Mucosa of gallbladder (tissue), 1 donor: ENCODE measurements around the gene ZFR2. TPM values are rescaled to one million over a fixed set of nuclear protein-coding genes. Genes with fewer than 3 reads are reported as not detected.
"Not testable (repeated sequence)": the region's sequence is repeated elsewhere in the genome, so short reads cannot be mapped to it uniquely, and the experiment has no call there.

Experiments used
- DNase-seq: peaks from one replicate; pipeline ENCODE4 v3.0.0-alpha.2; 2020; ENCODE audit warnings: low spot score
- total RNA-seq: library from RNA; stranded (reverse); gene quantifications from one replicate; pipeline ENCODE4 v1.2.1, GENCODE V29; 2021
- donor health status: DM: no; HTN: no; CAD: no.

Gene ZFR2
- total RNA-seq: 0.55 TPM

DNA sequence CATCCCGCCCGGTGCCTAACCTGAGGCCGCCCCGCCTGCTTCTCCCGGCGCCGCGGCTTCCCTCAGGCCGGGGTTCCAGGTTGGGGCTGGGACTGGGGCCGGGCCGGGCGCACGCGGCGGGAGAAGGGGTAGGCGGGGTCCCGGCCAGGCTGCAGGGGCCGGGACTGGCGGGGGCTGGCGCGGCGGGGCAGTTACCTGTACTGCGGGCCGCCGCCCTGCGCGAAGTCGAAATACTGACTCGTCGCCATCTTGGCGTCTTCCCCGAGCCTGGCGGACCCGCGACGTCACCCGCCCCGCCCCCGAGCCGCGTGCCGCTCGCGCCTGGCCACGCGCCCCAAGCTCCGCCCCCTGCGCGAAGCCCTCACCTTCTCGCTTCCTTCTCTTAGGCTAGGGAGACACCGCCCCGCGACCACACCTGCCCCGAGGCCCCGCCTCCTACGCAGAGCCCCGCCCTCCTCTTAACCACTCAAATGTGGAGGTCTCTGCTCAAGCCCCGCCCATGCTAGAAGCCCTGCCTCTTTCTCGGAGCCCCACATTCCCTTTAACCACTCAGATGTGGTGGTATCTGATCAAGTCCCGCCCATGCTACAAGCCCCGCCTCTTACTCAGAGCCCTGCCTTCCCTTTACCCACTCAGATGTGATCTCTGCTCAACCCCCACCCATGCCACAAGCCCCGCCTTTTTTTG lies at the start of gene ZFR2:
Gene ZFR2 (minus strand): TSS at position 269 of the 687 bp plus-strand sequence. CDS start 21 bp downstream, at position 248.
- no peak for DNase-seq

GRCh38 chr19:3916033-3916432 lies 47.2 kb upstream of the ZFR2 start:
- no peak for DNase-seq

DNA sequence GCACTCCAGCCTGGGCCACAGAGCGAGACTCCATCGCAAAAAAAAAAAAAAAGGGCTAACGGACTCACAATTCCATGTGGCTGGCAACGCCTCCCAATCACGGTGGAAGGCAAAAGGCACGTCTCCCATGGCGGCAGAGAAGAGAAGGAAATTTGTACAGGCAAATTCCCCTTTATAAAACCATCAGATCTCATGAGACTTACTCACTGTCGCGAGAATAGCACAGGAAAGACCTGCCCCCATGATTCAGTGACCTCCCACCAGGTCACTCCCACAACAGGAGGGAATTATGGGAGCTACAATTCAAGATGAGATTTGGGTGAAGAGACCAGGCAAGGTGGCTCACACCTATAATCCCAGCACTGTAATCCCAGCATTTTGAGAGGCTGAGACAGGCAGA lies 45.4 kb upstream of the ZFR2 start:
- no peak for DNase-seq

GRCh38 chr19:3910105-3910504 lies 41.3 kb upstream of the ZFR2 start:
- DNase-seq: no peak

- DNase-seq: no peak
These were observed 39.6 kb upstream of the ZFR2 start for GRCh38 chr19:3908266-3909054.

GRCh38 chr19:3907626-3908265 lies 38.9 kb upstream of the ZFR2 start:
- DNase-seq: no peak

DNA sequence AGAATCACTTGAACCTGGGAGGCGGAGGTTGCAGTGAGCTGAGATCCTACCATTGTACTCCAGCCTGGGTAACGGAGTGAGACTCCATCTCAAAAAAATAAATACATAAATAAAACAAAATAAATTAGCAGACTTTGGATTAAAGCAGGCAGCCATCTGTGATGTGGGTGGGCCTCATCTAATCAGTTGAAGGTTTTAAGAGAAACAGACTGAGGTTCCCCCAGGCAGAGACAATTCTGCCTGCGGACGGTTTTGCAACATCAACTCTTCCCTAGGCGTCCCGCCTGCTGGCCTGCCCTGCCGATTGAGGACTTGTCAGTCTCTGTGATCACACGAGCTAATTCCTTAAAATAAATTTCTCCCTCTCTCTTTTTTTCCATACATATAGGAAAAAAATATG lies 35.4 kb upstream of the ZFR2 start:
- no peak for DNase-seq

- no peak for DNase-seq
These were observed 33.6 kb upstream of the ZFR2 start for GRCh38 chr19:3902317-3902973.

DNA sequence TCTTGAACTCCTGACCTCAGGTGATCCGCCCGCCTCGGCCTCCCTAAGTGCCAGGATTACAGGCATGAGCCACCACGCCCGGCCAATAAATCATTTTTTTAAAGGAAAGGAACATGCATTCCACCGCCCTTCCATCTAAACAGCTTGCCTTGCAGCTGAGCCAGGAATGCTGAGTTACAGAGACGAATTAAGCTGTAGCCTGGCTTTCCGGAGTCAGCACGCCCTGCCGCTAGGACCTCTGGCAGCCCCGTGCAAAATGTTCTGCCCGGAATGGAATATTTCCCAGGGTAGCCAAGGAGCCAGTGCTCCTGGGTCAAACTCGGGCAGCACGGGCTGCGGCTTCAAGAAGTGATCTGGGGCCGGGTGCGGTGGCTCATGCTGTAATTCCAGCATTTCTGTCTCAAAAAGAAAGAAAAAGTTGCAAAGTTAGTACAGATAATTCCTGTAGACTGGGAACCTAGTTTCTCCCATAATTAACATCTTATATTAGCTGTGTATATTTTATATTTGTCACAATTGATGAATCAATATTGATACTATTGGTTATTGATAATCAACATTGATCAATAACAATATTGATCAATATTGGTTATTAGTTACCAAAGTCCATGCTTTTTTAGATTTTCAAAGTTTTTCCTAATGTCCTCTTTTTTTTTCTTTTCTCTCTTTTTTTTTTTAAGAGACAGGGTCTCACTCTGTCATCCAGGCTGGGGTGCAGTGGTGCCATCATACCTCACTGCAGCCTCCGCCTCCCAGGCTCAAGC lies 30.9 kb upstream of the ZFR2 start:
- DNase-seq: peak; percentile 34

- DNase-seq: no peak
These were observed 29.6 kb upstream of the ZFR2 start for GRCh38 chr19:3898426-3898825.

GRCh38 chr19:3897936-3898335 lies 29.1 kb upstream of the ZFR2 start:
- DNase-seq: no peak

DNA sequence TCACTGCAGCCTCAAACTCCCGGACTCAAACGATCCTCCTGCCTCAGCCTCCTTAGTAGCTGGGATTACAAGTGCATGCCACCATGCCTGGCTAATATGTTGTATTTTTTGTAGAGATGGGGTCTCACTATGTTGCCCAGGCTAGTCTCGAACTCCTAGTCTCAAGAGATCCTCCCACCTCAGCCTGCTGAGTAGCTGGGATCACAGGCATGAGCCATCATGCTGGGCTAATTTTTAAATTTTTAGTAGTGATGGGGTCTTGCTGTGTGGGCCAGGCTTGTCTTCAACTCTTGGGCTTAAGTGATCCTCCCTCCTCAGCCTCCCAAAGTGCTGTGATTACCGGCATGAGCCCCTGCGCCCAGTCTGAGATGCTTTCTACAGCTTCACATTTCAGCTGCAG lies 26.9 kb upstream of the ZFR2 start:
- DNase-seq: no peak

- DNase-seq: not testable (repeated sequence)
These were observed 26.1 kb upstream of the ZFR2 start for GRCh38 chr19:3894959-3895358.

DNA sequence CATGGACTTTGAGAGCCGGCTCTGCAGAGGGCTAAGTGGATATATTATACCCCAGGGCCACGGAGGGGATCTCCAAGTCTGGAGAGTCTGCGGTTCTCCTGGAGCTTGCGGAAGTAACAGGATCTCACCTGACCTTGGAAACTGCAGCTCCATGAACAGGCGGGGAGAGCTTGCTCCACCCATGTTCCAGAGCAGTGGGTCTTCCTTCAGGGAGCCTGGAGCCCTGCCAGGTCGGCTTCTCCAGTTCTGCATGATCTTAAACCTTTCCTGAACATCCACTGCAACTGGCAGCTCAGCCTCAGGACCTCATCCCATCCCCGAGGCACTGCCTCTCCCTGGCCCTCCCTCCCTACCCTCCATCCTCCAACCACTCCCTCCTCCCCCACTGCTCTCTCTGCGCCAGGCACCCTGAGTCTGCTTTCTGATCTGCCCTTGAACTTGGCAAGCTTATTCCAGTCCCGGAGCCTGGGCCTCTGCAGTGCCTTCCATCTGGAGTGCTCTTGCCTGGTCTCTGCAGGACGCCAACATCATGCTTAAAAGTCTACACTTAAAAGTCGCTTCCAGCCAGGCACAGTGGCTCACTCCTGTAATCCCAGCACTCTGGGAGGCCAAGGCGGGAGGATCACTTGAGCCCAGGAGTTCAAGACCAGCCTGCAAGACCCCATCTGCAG lies 24.8 kb upstream of the ZFR2 start:
- DNase-seq: no peak

GRCh38 chr19:3890591-3890990 lies 21.8 kb upstream of the ZFR2 start:
- no peak for DNase-seq

DNA sequence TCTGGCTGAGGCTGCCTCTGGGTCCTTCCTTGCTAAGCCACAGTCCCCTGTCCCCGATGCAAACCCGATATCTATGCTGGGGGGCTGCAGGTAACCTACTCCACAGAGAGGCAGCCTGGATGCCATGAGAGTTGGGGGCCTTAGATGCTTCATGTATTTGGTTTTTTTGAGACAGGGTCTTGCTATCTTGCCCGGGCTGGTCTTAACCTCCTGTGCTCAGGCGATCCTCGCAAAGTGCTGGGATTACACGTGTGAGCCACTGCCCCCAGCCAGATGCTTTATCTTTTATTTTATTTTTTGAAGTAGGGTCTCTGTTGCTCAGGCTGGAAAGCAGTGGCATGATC lies 13.2 kb upstream of the ZFR2 start:
- no peak for DNase-seq

- no peak for DNase-seq
These were observed 12.6 kb upstream of the ZFR2 start for GRCh38 chr19:3881272-3882040.

DNA sequence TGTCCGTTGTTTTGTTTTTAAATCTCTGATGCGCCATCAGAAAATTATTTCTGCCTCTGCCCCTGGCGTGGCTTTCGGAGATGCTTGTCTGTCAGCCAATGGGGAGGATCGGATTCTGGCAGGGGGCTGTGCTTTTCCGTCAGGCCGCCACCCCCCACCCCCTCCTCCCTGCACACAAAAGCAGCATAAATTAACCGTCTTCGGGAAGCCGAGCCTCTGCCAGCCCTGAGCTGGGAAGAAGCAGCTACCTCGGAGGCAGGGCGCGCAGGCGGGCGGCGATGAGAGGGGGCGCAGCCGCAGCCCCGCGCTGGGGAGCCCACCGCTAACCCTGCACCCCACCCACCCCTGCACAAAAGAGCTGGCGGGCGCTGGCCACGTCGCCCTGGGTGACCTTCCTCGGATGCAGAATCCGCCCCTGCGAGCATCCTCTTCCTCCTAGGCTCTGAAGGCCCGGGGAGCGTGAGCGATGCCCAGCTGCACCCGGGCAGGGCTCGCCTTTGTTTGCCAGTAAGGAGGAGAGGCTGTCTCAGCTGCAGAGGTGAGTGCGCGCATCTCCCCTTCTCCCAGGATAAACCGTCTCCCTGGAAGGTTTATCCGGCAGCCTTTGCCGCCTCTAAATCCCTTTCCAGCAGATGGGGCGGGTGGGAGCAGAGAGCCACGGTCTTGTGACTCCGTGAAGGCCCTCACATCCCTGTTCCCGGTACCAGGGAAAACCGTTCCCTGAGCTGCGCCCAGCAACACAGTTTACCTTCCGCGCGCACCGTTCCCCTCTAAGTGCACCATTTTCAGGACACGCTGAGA lies 11.8 kb upstream of the ZFR2 start, which contains the start of gene ATCAY:
Gene ATCAY (plus strand): TSS at position 215 of the 801 bp plus-strand sequence. CDS start 5,083 bp downstream, outside the sequence.
- DNase-seq: no peak

GRCh38 chr19:3879656-3880055 lies 10.8 kb upstream of the ZFR2 start:
- DNase-seq: no peak
